Kasumi-1 (cell line): ENCODE results near the gene PDGFD.

Experiments used
- DNase-seq, 2 experiments: peaks; one replicate each; lab custom pipeline; 2025; lab: John Stamatoyannopoulos, UW

PDGFD gene

GRCh38 chr11:104145062-104145461 lies 18.9 kb downstream of the PDGFD start:
- DNase-seq: no peak

DNA sequence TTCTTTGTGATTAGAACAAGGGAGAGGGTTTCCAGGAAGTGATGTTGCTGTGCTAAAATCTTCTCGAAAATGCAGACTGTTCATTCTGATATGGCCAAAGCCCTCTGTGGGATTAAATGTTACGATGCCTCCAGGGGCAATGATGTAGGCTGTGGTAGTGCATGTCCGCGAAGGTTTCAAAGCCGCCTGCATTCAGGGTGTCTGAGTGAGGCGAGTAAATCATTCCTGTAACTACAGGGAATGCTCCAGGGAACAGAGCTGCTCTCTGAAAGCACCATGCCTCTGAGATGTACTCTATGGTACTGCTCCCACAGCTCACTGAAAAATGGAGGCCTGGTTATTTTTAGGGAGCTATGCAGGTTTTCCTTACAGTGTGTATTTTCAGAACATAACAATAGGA lies 21.2 kb downstream of the PDGFD start:
- no peak for DNase-seq

DNA sequence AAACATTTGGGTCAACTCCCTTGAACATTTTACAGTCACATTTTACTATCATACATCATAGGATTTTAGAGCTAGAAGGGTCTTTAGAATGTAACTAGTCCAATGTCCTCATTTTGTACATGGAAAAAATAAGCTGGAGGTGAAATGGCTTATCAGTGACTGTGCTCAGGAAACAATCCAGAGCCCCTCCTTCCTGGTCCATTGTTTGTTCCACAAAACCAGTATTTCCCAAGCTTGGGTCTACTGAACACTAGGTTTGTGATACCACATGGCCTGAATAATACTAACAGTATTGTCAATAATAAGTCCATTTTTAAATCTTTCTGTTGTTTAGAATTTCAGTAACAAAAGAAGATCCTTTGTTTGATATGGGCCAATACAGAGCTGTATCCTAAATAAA lies 27.1 kb downstream of the PDGFD start:
- no peak for DNase-seq

GRCh38 chr11:104134745-104135144 lies 29.2 kb downstream of the PDGFD start:
- DNase-seq: no peak

DNA sequence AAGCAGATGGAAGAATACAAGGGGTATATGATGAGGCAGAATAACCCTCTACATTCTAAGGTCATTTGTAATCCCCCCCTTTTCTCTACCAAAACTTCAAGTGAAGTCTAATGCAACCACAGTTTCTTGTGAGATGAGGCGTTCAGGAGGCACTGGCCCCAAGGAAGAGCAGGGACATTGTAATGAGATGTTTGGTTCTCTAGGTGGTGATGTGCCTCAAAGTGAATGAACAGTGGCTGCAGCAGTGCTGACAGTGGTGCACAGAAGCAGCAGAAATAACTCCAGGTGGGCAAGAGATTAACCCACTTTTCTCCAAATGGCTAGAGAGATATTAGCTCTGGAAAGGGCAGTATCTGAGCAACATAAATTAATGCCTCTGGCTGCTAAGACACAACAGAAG lies 33.8 kb downstream of the PDGFD start:
- no peak for DNase-seq

- DNase-seq: no peak
Measured at GRCh38 chr11:104129145-104129544, 34.8 kb downstream of the PDGFD start.

DNA sequence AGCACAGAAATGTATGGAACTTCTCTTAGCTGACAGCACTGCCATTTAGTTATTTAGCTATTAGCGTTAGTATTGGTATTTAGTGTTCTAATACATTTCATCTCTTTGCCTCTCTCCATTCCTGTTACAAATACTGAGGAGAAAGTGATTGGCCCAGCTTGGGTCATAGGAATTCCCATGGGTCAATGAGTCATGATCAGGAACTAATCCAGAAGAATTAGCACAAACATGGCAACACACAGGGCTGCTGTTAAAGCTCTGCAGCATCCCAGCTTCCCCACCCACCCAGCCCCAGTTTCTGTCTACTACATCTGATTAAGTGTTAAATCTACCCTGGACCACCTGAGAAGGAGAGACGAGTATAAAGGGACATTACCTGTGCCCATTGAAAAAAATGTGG lies 36.1 kb downstream of the PDGFD start:
- DNase-seq: no peak

DNA sequence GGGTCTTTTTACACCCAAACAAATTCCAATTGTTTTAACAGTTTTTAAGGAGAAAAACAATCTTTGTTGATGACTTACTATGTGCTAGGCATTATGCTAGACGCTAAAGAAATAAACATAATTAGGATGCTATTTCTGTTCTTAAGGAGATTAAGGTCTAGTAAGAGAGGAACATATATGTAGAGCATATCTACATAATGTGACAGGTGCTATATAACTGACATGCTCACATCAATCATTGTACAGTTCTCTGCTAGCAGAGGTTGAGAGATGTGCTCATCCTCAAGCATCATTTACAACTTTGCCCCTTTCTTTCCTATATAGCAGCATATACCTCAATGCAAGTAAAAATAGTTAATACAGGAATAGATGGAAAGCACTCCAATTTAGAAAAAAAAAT lies 37.5 kb downstream of the PDGFD start:
- no peak for DNase-seq

DNA sequence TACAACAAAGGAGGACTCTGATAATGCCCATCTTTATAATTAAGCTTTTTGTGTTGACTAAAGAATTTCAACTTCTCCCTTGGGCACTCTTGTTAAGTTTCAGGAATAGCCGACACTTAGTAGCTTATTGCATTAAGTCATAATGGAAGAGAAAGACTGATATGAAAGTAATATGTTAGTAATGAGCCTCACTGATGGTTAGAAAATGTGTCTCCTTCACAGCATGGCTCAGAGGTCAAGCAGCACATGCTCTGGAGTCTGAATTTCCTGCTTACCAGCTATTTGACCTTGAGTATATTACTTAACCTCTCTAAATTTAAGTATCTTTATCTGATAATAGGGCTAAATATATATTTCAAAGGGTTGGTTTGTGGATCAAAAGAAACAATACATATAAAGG lies 39.0 kb downstream of the PDGFD start:
- DNase-seq: no peak

DNA sequence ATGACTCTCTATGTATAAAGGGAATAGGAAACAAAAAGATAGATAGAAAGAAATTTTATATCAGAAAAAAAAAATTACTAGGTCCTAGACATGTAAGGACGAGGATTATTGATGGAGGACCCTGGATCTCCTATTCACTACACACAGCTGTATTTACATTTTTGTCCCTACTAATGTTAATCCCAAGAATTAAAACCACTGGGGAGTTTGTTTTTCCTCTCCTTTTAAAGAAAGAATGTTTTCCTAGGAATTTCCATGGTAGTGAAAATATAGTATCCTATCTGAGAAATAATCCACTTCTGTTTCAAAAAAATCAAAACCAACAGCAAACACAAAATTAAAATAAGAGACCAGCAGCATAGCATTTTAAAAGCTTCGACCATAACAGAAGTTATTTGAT lies 41.1 kb downstream of the PDGFD start:
- no peak for DNase-seq

DNA sequence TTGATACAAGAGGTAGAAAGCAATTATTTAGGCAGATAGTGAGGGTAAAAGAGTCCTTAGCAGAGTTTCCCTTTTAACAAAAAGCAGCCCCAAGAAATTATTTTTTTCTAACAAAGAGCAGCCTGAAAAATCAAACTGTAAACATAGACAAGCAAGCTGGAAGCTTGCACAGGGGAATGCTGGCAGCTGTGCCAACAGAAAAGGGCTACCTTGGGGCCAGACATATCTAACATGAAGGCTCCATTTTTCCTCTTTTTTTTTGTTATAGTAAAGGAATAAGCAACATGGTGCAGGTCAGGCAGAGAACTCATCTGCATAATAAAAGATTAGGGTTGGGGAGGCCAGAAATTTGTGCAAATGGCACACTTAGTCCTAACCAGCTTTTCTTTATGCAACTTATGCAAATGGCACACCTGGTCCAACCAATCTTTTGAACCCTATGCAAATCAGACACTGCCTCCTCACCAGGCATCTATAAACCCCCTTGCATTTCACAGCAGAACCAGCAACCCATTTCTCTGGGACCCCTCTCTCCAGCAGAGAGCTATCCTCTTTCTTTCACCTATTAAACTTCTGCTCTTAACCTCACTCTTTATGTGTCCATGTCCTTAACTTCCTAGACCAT lies 41.8 kb downstream of the PDGFD start:
- DNase-seq: no peak

- peak in 1 of 2 experiments; percentile 20 for DNase-seq
Measured at GRCh38 chr11:104120493-104121137, 43.3 kb downstream of the PDGFD start.

DNA sequence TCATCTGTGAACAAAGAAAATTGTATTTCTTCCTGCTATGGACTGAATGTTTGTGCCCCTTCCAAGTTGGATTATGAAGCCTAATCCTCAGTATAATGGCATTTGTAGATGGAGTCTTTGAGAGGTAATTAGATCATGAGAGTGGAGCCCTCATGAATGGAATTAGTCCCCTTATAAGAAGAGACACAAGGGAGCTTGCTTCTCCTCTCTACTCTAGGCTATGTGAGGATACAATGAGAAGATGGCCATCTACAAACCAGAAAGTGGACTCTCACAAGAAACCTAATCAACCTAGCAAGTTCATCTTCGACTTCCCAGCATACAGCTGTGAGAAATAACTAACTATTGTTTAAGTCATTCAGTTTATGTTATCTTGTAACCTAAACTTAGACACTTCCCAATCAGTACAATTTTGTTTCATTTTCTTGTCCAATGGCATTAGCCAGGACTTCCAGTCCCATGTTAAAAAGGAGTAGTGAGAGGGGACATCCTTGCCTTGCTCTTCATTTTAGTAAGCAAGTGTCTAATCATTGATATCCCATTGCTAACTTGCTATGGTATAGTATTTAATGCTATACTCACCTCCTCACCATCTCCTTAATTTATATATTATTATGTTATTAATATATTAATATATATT lies 45.7 kb downstream of the PDGFD start:
- DNase-seq: peak in 1 of 2 experiments; percentile 39

GRCh38 chr11:104113541-104113940 lies 50.4 kb downstream of the PDGFD start:
- no peak for DNase-seq

- DNase-seq: no peak
Measured at GRCh38 chr11:104106136-104106754, 57.7 kb downstream of the PDGFD start.

DNA sequence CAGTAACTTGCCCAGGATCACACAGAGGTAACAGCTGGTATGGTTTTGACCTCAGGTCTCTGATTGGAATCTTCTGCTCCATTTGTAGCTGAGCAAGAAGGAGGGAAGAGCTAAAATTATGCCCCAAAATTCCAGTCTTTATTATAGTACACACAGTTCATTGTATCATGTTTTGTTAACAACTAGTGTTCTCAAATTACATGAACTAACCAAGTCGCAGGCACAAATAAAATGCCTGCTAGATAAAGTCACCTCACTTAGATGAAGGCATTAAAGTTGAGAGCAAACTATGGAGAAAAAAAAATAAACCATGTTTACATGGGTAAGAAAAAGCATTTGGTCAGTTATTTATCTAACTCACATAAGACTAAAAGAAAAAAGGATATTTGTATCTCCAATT lies 58.8 kb downstream of the PDGFD start:
- no peak for DNase-seq

DNA sequence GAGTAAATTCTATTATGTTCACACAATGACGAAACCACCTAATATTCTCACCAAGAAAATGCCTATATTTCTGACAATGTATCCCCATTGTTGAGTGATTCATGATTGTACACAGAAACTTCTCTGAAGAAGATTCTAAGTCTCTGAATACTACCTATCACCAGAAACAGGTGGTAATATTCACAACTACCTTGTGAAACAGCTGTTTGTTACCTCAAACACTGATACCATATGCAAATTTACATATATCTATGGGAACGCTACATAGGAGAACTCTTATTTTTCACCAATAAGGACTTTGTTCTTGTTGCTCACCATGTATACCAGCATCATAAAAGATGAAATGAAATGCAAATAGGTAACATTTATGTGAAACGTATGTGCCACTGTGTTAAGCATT lies 59.3 kb downstream of the PDGFD start:
- DNase-seq: no peak

GRCh38 chr11:104104201-104104600 lies 59.7 kb downstream of the PDGFD start:
- no peak for DNase-seq

DNA sequence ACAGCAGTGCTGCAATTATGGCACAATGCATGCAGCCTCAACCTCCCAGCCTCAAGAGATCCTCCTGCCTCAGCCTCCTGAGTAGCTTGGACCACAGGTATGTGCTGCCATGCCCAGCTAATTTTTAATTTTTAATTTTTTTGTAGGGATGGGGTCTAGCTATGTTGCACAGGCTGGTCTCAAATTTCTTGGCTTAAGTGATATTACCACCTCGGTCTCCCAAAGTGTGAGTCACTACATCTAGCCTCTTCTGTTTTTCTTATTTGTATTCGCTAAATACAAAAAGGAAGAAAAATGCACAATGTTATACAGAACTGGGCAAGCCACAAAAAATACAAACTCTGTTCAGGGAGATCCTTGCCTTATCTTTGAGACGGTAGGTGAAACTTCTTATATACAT lies 65.4 kb downstream of the PDGFD start:
- no peak for DNase-seq

DNA sequence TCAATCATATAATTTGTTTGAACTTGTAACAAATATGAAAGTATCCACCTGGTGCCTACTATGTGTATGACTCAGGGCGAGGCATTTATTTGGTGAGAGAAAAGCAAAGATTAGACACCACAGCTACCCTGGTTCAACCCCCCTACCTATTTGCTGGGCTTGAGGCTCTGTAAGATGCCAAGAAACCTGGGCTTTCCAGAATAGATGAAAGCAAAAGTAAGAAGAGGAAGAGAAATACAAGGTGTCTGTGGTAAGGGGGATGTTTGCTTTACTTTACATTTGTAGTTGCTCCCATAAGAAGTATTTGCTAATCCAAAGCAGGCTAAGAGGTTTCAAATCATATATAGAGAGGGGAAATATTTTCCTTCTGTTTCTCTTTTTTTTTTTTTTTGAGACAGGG lies 65.8 kb downstream of the PDGFD start:
- DNase-seq: no peak

- no peak for DNase-seq
Measured at GRCh38 chr11:104096900-104097299, 67.0 kb downstream of the PDGFD start.

GRCh38 chr11:104095791-104096190 lies 68.2 kb downstream of the PDGFD start:
- DNase-seq: no peak

DNA sequence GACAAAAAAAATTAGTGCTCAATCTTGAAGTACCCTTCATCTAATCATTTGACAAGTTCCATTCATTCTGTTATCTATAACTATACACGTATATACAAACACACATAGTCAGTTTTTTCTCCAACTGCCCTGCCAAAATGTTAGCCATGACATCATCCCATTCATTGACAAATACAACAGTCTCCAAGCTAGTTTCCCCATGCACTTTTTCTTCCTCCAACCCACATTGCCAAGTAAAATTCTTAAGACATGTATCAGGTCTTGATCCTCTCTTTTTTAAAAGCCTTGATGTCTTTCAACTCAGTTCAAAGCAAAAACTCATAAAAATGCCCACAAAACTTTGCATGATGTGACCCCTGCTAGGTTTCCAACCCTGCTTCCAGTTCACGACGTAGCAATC lies 69.4 kb downstream of the PDGFD start:
- no peak for DNase-seq
